Measurements from ENCODE around the gene CBARP. TPM values are rescaled to one million over a fixed set of nuclear protein-coding genes. Genes with fewer than 3 reads are reported as not detected.

Gene CBARP
- polyA plus RNA-seq, 3 donors, result not detected

DNA sequence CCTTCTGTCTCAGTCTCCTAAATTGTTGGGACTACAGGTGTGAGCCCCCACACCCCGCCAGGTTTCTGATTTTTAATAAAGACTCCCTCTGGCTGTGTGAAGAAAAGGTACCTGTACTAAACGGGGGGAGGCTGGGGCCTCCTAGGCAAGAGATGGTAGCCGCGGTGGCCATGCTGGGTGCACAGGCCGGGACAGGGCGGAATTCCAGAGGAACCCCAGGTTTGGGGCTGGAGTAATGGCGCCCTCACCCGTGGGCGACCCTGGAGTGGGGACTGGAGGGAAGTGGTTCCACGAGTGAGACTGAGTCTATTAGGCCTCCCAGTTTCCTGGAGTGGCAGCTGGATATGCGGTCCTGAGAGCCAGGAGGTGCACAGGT, 1.6 kb upstream of the CBARP start:
- no peak for DNase-seq
- 77% methylated on average over 9 of the region's 11 CpGs for WGBS (ENCODE audit: insufficient coverage)
- Mint-ChIP-seq H3K36me3 (peaks cover 3 to 11% of the 10 kb centered on the region in 2 donors), H3K9me3 (peaks cover 0 to 12% (median 2%) of the 10 kb centered on the region in 7 donors), H3K4me3 (peak overlapping the region in 1 of 2 donors; percentile 89), H3K4me1 (peaks cover 40% of the 10 kb centered on the region), H3K27ac (peak overlapping the region in 4 of 7 donors; percentile 48 to 78 (median 62)), H3K27me3 (ENCODE audit: low read depth in 3 of 3) (peaks cover 28 to 51% (median 38%) of the 10 kb centered on the region in 3 donors)
- Histone ChIP-seq H3K9ac (ENCODE audit: insufficient read depth, low read length, poor library complexity, severe bottlenecking) (no peak overlapping the region), H3K36me3 (replicated peaks in 1 of 2; ENCODE audit: control insufficient read depth in 1 of 2, insufficient read depth in 2 of 2, low read length in 2 of 2) (no peaks in the 10 kb centered on the region), H3K4me3 (replicated peaks in 1 of 3; ENCODE audit: low read depth in 2 of 3, low read length in 3 of 3) (no peak overlapping the region), H2AFZ (ENCODE audit: insufficient read depth, low read depth, low read length, poor library complexity, severe bottlenecking) (no peak overlapping the region), H3K4me1 (ENCODE audit: control insufficient read depth in 1 of 2, insufficient read depth in 2 of 2, low read length in 2 of 2) (peaks cover 49 to 65% of the 10 kb centered on the region in 2 donors), H3K4me2 (replicated peaks; ENCODE audit: extremely low read depth, low read length, poor library complexity, severe bottlenecking) (peak overlapping the region; percentile 95), H3K27ac (ENCODE audit: low read depth in 1 of 2, low read length in 2 of 2) (no peak overlapping the region), H3K79me2 (ENCODE audit: insufficient read depth, low read length) (peaks cover 24% of the 10 kb centered on the region), H3K9me3 (replicated peaks in 1 of 2; ENCODE audit: control insufficient read depth in 1 of 2, insufficient read depth in 1 of 2, low read length in 2 of 2) (no peaks in the 10 kb centered on the region), H3K27me3 (ENCODE audit: control insufficient read depth in 2 of 2, insufficient read depth in 2 of 2, low read length in 2 of 2) (peaks cover 11 to 43% of the 10 kb centered on the region in 2 donors), H4K20me1 (ENCODE audit: insufficient read depth, low read length) (peaks cover 31% of the 10 kb centered on the region)
- intact Hi-C loops (cut with micrococcal nuclease), result loop anchor here in 1 of 2 donors (5.0 kb wide), 1 partner anchor 37 kb away; no protein-coding TSS in a partner anchor
- TF ChIP-seq CTCF (IDR thresholded peaks at IDR 0.05), result no peak

DNA sequence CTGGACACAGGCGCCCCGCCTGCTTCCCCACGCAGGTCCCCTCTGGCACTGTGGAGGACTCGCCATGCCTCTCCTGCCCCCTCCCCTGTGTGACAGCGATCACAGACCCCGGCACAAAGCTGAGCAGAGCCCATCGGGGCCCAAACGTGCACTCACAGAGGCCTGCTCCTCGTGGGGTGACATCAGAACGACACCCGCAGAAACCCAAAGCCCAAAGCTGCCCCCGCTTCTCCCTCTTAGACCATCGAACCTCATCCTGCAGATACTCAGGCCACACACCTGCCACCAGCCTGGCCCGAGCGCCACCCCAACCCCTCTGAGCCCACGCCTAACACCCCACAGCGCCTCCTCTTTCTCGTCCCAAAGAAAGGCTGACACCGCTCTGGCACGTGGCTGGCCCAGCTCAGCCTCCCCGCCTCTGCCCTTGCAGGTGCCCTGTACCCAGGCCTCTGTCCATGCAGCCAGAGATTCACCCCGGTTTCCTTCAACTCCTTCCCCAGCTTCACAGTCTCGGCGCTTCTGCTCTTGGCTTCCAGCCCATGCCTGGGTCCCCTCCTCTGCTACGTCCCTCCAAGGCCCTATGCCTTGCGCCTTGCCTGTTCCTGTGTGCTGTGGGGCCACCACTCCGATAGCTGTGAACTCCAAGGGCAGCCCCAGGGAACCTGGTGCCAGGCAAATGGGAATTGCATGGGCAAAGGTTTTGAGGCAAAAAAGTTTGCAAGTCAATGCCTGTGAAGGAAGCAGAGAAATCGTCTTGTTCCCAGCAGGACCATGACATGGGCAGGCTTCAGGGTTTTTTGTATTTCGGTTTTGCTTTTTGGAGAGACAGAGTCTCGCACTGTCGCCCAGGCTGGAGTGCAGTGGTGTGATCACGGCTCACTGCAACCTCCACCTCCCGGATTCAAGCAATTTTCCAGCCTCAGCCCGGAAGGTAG, 831 bp upstream of the CBARP start:
- Histone ChIP-seq H3K79me2 (ENCODE audit: insufficient read depth, low read length) (peaks cover 17% of the 10 kb centered on the region), H3K9me3 (replicated peaks in 1 of 2; ENCODE audit: control insufficient read depth in 1 of 2, insufficient read depth in 1 of 2, low read length in 2 of 2) (no peaks in the 10 kb centered on the region), H2AFZ (ENCODE audit: insufficient read depth, low read depth, low read length, poor library complexity, severe bottlenecking) (no peak overlapping the region), H4K20me1 (ENCODE audit: insufficient read depth, low read length) (peaks cover 24% of the 10 kb centered on the region), H3K4me1 (ENCODE audit: control insufficient read depth in 1 of 2, insufficient read depth in 2 of 2, low read length in 2 of 2) (peaks cover 41 to 57% of the 10 kb centered on the region in 2 donors), H3K9ac (ENCODE audit: insufficient read depth, low read length, poor library complexity, severe bottlenecking) (no peak overlapping the region), H3K27me3 (ENCODE audit: control insufficient read depth in 2 of 2, insufficient read depth in 2 of 2, low read length in 2 of 2) (peaks cover 11 to 43% of the 10 kb centered on the region in 2 donors), H3K4me2 (replicated peaks; ENCODE audit: extremely low read depth, low read length, poor library complexity, severe bottlenecking) (peak overlapping the region; percentile 53), H3K36me3 (replicated peaks in 1 of 2; ENCODE audit: control insufficient read depth in 1 of 2, insufficient read depth in 2 of 2, low read length in 2 of 2) (no peaks in the 10 kb centered on the region), H3K27ac (ENCODE audit: low read depth in 1 of 2, low read length in 2 of 2) (no peak overlapping the region), H3K4me3 (replicated peaks in 1 of 3; ENCODE audit: low read depth in 2 of 3, low read length in 3 of 3) (peak overlapping the region in 1 of 3 experiments; percentile 46)
- DNase-seq, result no peak
- peaks cover 0 to 12% (median 2%) of the 10 kb centered on the region in 7 donors for H3K9me3 Mint-ChIP-seq
- peaks cover 3 to 11% of the 10 kb centered on the region in 2 donors for H3K36me3 Mint-ChIP-seq
- 60% methylated on average over 31 of the region's 34 CpGs for WGBS (ENCODE audit: insufficient coverage)
- H3K27me3 Mint-ChIP-seq (ENCODE audit: low read depth in 3 of 3), result peaks cover 30 to 56% (median 38%) of the 10 kb centered on the region in 3 donors
- TF ChIP-seq CTCF (IDR thresholded peaks at IDR 0.05), result no peak
- peaks cover 40% of the 10 kb centered on the region for H3K4me1 Mint-ChIP-seq
- H3K27ac Mint-ChIP-seq, result peak overlapping the region in 5 of 7 donors; percentile 3 to 75 (median 56)
- intact Hi-C loops (cut with micrococcal nuclease), result loop anchor here in 1 of 2 donors (5.0 kb wide), 1 partner anchor 36 kb away; no protein-coding TSS in a partner anchor
- H3K4me3 Mint-ChIP-seq, result peak overlapping the region; percentile 73 to 89
